GM12872 (cell line): Measurements from ENCODE around the gene VWA8.

Experiments used
- CTCF ChIP-seq: IDR thresholded peaks from 3 replicates; pipeline ENCODE4 v1.5.1; 2011; ENCODE audit warnings: low read depth, mild to moderate bottlenecking, low read length, moderate library complexity; ENCODE audit not compliant: insufficient read depth

The VWA8 gene

GRCh38 chr13:41825691-41826090 is 135.2 kb downstream of the VWA8 start:
- TF ChIP-seq CTCF, result no peak

- no peak for TF ChIP-seq CTCF
These were observed 137.4 kb downstream of the VWA8 start for GRCh38 chr13:41823476-41823875.

- TF ChIP-seq CTCF, result no peak
These were observed 138.3 kb downstream of the VWA8 start for GRCh38 chr13:41822560-41822959.

- no peak for TF ChIP-seq CTCF
These were observed 139.7 kb downstream of the VWA8 start for GRCh38 chr13:41821238-41821594.

- TF ChIP-seq CTCF, result no peak
These were observed 140.2 kb downstream of the VWA8 start for GRCh38 chr13:41820581-41821237.

GRCh38 chr13:41816057-41816456 is 144.9 kb downstream of the VWA8 start:
- no peak for TF ChIP-seq CTCF

- TF ChIP-seq CTCF, result no peak
These were observed 147.5 kb downstream of the VWA8 start for GRCh38 chr13:41813426-41813825.

GRCh38 chr13:41812851-41813250 is 148.1 kb downstream of the VWA8 start:
- no peak for TF ChIP-seq CTCF
